Esophagus muscularis mucosa (tissue), 4 donors: ENCODE results near the gene FAM13A.

Experiments
- CTCF ChIP-seq, 3 experiments: fragments of 200-600 bp in 2 of 3; fragments of 450-650 bp in 1 of 3; sonication (generic) in 2 of 3; IDR thresholded peaks; one replicate each; pipeline ENCODE4 v1.5.1; 2017 to 2019; ENCODE audit warnings: antibody characterized with exemption in 3 of 3, mild to moderate bottlenecking in 2 of 3, moderate library complexity in 1 of 3
- EP300 ChIP-seq: sonication (generic); formaldehyde crosslinking; IDR thresholded peaks from one replicate; pipeline ENCODE4 v1.6.1; 2017; ENCODE audit warnings: antibody characterized with exemption
- POLR2A ChIP-seq: fragments of 450-650 bp; IDR thresholded peaks from one replicate; pipeline ENCODE4 v1.6.1; 2017; ENCODE audit warnings: antibody characterized with exemption, moderate library complexity, mild to moderate bottlenecking, low read depth

GRCh38 chr4:89067417-89067816 lies 10.4 kb upstream of the FAM13A start:
- no peak for TF ChIP-seq POLR2A
- TF ChIP-seq CTCF (IDR thresholded peaks at IDR 0.05), result no peak
- no peak for TF ChIP-seq EP300
